Ishikawa (cell line): Measurements from ENCODE around the gene ZFYVE21.
A peak's percentile ranks its signal among the peaks of the same experiment; 100 is the strongest.

Experiments
- CEBPB ChIP-seq: IDR thresholded peaks from 2 replicates; pipeline ENCODE4 v1.6.1; 2012
- CREB1 ChIP-seq: IDR thresholded peaks from 2 replicates; pipeline ENCODE4 v1.6.1; 2012; ENCODE audit warnings: low read depth
- EGR1 ChIP-seq: IDR thresholded peaks from 2 replicates; pipeline ENCODE4 v1.6.1; 2012
- EP300 ChIP-seq: IDR thresholded peaks from 2 replicates; pipeline ENCODE4 v1.6.1; 2012; ENCODE audit warnings: borderline replicate concordance
- FOXM1 ChIP-seq: IDR thresholded peaks from 2 replicates; pipeline ENCODE4 v1.6.1; 2012; ENCODE audit warnings: low read depth, borderline replicate concordance
- NFIC ChIP-seq: IDR thresholded peaks from 2 replicates; pipeline ENCODE4 v1.6.1; 2012
- RAD21 ChIP-seq: IDR thresholded peaks from 2 replicates; pipeline ENCODE4 v1.6.1; 2012; ENCODE audit warnings: low read depth
- REST ChIP-seq: IDR thresholded peaks from 2 replicates; pipeline ENCODE4 v1.6.1; 2012; ENCODE audit warnings: low read depth, mild to moderate bottlenecking
- TAF1 ChIP-seq: IDR thresholded peaks from 2 replicates; pipeline ENCODE4 v1.6.1; 2012; ENCODE audit warnings: low read depth, mild to moderate bottlenecking
- TCF12 ChIP-seq: IDR thresholded peaks from 2 replicates; pipeline ENCODE4 v1.6.1; 2012; ENCODE audit warnings: low read depth
- TEAD4 ChIP-seq: IDR thresholded peaks from 2 replicates; pipeline ENCODE4 v1.6.1; 2012
- USF1 ChIP-seq: IDR thresholded peaks from 2 replicates; pipeline ENCODE4 v1.6.1; 2012
- YY1 ChIP-seq: IDR thresholded peaks from 2 replicates; pipeline ENCODE4 v1.6.1; 2012; ENCODE audit warnings: low read depth
- ZBTB7A ChIP-seq: IDR thresholded peaks from 2 replicates; pipeline ENCODE4 v1.6.1; 2012; ENCODE audit warnings: low read depth
- TF ChIP-seq, protein P1 (sequence below): IDR thresholded peaks from 2 replicates; pipeline ENCODE4 v1.6.1; 2012

The ZFYVE21 gene

GRCh38 chr14:103718572-103718971, 3.0 kb downstream of the ZFYVE21 start:
- TF ChIP-seq REST (no peak), USF1 (no peak), RAD21 (no peak), EGR1 (no peak), TEAD4 (no peak), NFIC (no peak), YY1 (no peak), TAF1 (no peak), TCF12 (no peak), FOXM1 (no peak)
- TF ChIP-seq, protein P1, sequence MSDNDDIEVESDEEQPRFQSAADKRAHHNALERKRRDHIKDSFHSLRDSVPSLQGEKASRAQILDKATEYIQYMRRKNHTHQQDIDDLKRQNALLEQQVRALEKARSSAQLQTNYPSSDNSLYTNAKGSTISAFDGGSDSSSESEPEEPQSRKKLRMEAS: no peak

DNA sequence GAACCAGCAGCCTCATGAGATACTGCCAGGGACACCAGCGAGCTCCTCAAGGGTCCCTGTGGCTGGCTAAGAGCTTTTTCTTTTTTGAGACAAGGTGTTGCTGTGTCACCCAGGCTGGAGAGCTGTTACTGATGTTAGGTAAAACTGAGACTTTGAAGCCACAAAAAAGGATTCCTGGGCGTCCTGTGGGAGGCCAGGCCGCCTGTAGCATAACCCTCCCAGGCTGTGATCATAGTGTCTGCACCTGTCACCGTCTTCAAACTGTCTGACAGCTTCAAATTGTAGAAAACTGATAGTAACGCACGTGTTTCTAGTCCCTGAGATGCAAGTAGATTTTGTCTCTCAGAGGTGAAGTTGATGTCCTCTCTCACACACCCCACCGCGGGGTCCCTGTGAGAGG, 4.1 kb downstream of the ZFYVE21 start:
- TF ChIP-seq USF1 (no peak), YY1 (no peak), NFIC (no peak), TEAD4 (no peak), CEBPB (no peak), RAD21 (no peak), EGR1 (no peak), REST (no peak), FOXM1 (no peak), CREB1 (no peak), TAF1 (no peak), EP300 (no peak), ZBTB7A (no peak), TCF12 (no peak)
- TF ChIP-seq, protein P1: no peak

DNA sequence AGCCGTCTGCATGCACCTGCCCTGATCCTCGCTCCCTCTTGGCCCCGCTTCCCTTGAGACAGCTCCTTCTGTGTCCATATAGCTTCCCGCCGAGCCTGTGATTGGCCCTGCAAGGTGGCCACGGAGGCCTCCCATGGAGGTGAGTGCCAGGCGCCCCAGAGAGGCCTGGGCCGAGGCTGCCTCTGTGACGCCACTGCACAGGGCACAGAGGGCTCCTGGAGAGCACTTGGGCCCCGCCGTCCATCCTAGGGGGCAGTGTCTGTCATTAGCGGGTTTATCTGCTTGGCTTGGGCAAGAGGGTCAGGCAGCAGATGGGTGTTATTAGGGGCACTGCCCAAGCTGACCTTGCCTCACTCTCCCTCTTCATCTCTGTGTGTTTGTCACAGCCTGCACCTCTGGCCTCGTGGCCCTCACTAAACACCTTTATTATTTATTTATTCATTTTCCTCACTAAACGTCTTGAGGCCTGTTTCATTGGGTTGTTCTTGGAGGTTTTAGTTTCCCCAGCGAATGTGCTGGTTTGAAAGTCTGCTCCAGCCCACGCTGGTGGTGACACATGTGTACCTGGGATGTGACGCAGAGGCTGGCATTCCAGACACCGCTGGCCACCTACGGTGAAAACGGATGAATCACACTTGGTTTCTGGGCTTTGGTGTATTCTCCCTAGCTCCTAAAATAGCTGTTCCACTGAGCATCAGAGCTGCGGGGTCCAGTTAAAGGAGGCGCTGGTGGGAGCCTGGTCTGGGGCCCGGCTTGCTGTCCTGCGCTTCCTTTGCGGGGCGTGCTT, 5.9 kb downstream of the ZFYVE21 start:
- TF ChIP-seq CREB1: no peak
- no peak for TF ChIP-seq FOXM1
- 0 out of 2 replicates have a peak, but pooled peaks have one; percentile 11 for TF ChIP-seq EGR1
- TF ChIP-seq EP300: no peak

- no peak for TF ChIP-seq CEBPB
- TF ChIP-seq TCF12: no peak
- TF ChIP-seq, protein P1: no peak
- TF ChIP-seq REST: no peak
- no peak for TF ChIP-seq CREB1
Measured at GRCh38 chr14:103723748-103724081, 8.1 kb downstream of the ZFYVE21 start.

DNA sequence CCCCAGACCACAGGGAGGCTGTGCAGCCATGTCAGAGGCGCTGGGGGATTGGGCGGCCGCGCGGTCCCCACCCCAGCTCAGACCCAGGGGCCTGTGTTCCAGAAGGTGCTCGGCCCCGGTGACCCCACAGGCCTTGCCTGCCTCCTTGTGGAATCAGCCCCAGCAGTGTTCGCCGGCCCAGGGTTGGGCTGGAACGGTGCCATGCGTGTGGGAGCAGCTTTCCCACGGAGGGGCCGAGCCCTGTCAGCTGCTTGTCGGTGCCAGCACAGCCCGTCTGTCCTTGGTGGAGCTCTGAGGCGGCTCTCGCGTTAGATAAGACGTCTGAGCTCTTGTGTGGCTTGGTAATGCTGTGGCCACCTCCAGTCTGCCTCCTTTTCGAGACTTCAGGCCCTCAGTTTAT, 8.5 kb downstream of the ZFYVE21 start:
- TF ChIP-seq CREB1 (no peak), FOXM1 (no peak), YY1 (no peak), USF1 (no peak), ZBTB7A (no peak)
